GM21526 (cell line): ENCODE results near the gene GRIK4.

ENCODE experiments used
- ATAC-seq: cut with Tn5 transposase; IDR thresholded peaks from one replicate; pipeline ENCODE4 v1.9.1; 2021; ENCODE audit warnings: moderate library complexity; ENCODE audit not compliant: unreplicated experiment, low FRiP score

The GRIK4 gene

DNA sequence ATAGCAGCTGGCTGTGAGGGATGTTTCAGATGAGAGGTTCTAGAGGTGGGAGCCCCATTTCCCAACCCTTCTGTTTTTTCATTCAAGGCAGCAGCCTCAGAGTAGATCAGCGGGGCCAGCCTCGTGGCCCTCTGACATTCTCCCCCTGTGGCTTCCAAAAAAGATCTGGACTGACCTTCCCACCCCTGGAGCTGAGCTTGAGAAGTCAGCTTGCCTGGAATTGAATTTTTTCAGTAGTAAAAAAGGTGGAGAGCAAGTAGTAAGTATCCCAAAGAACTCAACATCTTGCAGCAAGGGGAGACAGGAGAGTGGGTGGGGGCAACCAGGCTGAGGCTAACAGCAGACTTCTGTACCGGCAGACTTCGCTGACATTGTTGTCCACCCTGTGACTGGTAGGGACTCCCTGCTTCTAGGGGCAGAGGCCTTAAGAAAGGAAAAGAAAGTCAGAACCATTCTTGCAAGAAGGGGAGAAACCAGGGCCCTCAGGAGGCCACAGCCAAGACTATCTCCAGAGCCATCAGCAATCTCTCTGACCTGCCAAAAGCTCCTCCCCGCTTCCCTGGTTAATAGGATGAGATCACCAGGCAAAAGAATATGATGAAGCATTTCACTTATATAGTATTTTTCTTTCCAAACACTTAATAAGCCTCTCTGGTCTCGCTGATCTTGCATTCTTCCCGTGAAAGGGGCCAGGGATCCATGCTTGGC lies 2.0 kb upstream of the GRIK4 start:
- ATAC-seq: no peak

DNA sequence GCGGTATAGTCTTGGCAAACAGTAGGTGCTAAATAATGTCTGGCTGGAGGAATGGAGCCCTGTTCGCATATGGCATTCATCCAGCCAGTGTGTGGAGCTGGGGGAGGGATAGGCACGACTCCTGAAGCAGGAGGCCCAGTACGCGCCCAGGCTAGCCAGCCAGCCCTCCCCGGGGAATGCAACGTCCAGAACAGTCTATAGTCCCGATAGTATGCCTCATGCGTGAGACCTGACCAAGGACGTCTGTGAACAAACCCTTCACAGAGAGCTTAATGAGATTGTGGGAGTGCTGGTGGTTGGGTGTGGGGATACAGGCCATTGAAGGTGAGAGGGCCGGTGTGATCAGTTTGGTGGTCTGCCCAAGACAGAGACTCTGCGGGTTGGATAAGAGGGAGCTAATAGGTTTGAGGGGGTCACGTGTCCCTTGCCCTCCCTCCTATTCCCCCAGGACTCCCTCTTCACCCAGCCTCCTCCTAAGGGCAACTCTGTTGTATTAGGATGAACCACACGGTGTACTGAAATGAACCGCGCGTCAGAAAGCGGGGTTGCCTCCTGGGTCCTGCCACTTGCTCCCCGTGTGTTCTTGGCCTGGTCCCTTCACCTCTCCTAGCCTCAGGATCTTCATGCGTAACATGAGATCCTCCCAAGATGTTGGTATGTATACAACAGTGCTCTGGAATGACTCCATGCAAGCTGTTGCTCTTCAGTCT lies 987 bp upstream of the GRIK4 start:
- ATAC-seq: no peak

DNA sequence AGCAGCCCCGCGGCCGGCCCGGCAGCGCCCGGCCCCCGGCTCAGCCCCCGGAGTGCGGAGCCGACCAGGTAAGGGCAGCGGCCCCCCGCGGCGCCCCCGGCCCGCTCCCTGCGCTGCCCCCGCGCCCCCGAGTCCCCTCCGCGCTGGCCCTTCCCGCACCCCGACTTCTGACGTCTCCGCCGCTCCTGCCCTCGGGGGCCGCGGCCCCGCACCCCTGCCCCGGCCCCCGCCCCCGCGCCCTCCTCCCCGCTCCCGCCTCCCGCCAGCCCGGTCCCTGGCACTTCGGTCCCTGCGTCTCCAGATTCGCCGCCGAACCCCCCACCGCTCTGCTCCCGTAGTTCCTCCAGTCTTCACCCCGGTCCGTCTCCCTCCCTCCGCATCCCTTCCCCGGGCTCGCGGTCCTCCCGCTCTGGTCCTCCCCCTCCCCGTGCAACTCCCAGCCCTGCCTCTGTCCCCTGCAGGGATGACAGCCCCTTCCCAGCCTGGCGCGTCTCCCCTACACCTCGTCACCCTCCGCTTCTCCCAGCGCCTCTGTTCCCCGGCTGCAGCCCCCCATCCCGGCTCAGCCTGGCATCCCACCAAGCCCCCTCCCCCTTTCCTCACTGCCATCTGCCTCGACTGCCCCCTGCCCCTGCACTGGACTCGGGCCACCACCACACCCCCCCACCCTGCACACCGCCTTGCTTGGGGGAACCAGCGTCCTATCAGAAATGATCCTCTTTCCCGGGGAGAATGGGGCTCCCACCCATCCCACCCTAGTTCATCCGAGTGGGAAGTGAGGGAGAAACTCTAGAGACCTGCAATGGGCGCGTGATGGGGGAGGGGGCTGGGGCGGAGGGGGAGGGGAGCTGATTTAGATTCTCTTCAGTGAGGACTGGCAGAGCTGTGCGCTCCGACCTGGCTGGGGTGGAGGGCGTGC lies 531 bp downstream of the GRIK4 start:
- ATAC-seq: no peak

DNA sequence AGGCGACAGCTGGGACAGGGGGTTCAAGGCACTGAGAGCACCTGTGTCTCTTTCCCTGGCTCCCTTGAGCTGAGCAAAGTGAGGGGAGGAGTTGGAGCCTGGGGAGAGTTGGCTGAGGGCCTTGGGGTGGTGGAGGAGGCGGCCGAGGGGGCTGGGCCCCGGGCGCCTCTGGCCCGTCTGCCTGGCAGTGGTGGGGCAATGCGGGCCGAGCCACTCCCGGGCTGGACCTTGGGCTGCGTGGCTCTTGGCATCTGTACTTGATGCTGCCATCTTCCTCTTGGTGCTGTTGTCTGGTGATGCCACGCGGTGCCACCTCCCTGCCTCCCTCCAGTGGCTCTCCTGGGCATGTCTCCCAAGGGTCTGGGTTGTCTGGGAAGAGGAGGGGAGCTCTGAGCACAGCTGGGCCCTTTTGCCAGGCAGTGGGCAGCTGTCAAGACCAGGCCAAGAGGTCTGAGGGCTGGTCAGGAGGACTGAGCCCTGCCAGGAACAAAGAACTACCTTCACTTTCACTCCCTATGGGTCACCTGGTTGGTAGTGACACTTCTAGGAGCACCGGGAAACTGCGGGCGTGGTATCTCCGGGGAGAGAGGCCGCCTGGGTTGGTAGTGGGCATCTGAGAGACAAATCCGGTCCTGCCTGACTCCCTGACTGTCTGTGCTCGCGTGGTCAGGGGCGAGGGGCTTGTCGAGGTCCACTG lies 1.3 kb downstream of the GRIK4 start:
- ATAC-seq: no peak

DNA sequence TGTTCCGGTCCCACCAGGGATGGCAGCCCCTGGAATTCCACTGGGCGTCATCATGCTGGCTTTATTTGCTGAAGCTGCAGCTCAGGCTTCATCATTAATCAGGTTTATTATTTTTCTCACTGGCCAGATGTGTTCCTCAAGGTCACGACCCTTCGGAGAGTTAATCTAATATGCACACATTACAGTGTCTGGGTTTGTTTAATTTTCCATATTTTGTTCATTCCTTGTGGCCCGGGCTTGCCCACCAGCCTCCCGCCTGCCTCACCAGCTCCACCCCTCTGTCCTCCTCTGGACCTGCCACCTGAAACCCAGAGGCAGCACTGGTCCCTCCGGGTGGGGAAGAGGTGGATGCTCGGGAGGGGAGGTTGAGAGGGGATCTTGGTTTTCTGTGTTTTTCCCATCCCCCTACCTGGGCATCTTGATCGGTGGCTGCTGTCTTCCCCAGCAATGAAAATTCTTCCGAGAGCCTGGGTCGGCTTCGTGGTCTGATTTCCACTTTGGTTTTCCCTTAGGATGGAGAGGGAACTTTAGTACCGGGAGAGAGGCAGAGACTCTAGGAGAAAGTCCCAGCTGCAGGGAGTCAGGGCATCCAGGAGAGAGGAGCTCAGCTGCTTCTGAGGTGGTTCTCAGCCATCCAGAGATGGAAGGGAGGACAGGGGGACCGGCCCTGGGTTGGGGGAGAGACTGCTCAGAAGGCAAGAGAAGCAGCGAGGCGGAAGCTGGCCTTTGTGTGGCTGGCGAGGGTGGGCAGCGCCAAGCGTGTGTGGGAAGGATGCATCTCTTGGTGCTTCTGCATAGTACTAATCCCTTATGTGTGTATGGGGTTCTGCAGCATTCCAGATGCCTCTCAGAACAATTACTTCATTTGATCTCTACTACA lies 2.1 kb downstream of the GRIK4 start:
- ATAC-seq: no peak

DNA sequence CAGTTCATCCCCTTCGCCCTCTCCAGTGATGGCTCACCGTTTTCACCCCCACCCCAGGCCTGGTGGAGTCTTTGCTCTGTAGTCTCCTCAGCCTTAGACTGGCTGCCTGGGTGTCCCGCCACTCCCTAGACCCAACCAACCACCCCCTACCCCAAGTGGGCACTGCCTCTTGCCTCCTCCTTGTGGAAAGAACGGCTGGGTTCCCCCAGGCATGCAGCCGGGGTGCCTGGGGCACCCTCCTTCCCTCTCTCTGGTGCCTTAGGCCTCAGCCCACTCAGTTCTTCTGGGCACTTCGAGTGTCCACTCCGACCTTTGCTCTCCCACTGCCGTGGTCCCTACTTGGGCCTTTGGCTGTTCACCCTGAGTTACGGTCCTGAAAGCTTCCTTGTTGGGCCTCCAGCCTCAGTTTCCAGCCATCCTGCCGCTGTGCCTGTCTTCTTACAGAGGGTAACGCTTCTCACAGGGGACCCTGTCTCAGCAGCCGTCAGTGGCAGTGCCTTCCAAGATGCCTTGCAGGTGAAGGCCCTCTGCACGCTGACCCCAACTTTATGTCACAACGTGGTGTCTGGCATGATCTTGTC lies 3.1 kb downstream of the GRIK4 start:
- ATAC-seq: no peak

DNA sequence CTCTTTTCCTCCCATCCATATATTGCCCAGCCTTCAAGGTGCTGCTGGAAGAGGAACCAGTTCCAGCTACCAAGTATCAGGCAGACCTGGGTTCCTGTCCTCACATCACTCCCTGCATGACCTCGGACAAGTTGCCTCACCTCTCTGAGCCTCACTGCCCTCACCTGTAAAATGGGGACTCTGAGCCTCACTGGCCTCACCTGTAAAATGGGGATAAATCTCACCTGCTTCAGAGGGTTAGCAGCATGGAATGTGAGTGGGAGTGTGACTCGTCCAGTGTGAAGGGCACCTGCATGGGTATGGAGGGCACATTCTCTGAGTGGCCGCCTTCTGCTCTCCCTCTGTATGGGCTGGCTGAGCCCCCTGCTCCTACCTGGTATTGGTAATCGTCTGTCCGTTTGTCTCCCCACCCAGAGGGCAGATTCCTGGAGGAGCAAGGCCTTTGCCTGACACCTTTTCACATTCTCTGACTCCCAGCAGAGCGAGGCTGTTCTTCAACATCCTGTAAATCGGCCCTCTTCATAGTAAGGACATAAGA lies 3.7 kb downstream of the GRIK4 start:
- no peak for ATAC-seq

DNA sequence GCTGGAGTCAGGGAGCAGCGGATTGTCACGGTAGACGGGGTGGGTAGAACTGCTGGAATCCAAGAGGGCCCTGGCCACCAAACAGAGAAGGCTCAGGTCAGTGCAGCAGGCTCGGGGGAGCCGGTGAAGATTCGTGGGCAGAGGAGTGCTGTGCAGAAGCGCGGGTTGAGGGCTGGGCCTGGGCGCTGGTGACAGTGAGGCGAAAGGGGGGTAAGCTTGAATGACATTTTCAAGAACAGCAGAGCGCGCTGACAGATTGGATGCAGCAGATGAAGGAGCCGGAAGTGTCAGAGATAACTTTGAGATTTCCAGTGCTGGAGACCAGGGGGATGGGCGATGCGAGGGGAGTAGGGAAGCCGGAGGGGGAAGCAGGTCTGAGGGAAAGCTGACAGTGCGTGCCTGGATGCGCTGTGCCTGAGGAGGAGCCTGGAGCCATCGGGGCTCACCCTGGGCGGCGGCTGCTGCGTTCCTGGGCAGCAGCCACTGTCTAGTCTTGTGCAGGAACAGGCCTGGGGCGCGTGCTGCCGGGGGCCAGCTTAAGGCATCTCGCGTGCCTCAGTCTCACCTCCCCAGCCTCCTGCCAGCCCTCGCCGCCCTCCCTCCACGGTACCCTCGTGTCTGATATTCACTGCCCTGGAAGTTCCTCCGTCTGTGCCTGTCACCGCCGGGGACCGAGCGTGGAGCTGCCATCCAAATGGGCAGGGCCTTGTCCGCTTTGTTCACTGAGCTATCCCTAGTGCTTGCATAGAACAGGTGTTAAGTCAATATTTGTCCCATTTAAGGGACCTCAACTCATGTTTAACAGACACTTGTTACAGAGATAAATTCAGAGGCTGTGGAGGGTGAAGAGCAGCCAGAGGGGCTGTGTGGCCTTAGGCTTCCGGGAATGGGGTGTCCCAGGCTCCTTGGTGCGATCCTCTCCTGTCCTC lies 5.2 kb downstream of the GRIK4 start:
- no peak for ATAC-seq

DNA sequence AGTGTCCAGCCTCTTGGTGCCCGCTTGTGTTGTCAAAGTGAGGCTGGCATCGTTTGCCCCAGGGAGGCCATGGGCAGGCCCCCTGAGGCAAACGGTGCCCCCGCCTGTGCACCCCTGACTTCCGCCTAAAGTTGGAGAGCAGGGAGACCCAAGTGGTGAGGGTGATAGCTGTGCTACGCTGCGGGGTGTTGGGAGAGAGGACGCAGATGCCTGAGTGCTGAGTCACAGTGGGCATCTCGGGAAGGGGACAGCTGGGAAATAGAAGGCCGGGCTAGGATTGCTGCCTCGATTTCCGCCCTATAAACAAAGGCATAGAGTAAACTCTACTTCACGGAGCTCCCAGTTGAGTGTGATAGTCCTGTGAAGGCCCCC lies 5.8 kb downstream of the GRIK4 start:
- ATAC-seq: no peak

DNA sequence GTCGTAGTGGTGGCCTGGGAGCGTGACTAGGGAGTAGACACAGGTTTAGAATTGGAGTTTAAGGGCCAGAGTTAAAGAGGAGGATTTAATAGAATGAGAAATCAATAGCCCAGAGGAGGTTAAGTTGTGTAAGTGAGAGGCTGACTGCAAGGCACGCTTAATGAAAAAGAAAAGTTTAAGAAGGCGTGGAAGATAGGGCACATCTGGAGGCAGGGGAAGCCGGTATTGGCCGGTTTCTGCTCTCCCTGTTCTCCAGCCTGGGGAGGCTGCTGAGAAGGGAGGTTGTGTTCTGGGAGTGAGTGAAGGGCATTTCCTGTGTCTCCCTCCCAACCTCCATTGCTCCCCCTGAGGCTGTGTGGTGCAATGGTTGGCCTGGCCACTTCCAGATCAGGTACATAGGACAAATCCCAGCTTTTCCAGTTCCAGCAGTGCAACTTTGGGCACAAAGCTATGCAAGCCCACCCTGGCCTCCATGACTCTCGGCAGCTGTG lies 6.3 kb downstream of the GRIK4 start:
- no peak for ATAC-seq

DNA sequence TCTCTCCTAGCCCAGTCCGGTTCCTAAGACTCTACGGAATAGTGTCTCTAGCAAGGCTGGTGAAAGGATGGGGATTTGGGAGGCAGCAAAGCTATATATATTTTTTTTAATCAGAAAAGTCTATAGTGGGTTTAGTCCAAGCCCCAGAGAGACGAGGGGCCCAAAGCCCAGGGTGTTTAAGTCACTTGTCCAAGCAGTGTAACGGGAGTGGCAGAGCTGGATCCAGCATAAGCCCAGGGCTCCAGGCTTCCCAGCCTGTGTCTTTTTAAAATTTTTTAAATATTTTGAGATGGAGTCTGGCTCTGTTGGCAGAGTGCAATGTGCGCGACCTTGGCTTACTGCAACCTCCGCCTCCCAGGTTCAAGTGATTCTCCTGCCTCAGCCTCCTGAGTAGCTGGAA lies 6.8 kb downstream of the GRIK4 start:
- no peak for ATAC-seq

DNA sequence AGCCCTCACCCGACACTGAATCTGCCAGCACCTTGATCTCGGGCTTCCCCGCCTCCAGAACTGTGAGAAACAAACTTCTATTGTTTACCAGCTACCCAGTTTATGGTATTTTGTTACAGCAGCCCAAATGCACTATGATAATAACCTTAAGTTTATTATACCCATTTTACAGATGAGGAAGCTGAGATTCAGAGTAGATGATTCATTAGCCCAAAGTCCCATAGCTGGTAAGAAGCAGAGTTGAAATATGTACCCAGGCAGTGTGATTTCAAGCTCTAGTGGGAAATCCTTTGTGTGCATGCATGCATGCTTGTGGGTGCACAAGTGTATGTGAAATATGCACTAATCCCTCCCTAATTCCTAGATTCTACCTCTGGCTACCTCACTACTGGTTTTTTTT lies 7.9 kb downstream of the GRIK4 start:
- ATAC-seq: no peak

DNA sequence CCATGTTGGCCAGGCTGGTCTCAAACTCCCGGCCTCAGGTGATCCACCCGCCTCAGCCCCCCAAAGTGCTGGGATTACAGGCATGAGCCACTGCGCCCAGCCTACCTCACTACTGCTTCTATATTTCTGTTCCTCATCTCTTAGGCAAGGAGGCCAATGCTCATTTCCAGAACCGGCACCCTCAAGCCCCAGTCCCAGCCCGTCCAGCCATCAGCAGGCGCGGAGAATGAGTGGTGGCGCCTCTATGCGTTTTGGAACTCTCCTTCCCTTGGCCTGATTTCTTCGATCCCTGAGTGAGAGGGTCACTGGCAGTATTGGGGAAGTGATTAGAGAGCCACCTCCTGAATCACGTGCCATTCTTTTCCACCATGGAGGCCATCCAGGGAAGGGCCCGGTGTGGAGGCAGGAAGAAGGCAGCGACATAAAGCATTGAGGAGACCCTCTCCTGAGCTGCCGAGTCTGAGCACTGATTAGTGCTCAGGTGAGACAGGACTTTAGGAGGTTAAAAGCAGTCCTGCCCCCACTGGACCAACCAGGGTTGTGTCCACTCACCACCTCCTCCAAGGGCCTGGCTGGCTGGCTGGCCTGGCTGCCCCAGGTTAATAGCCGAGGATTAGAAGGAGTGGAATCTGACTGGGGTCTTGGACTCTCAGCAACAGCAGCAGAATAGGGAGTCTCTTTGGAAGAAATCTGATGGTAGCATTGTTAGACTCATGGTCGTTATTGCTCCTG lies 8.7 kb downstream of the GRIK4 start:
- no peak for ATAC-seq

DNA sequence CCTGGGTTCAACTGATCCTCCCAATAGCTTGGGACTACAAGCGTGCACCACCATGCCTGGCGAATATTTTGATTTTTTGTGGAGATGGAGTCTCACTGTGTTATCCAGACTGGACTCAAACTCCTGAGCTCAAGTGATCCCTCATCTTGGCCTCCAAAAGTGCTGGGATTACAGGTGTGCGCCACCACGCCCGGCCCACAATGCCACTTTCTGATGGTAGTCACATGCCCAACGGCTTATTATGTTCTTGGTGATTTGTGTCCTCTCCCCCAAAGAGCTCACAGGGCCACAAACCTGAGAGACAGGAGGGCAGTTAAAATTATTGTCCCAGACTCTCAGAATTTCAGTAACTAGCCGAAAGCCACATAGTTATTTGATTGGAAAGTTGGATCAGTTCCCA lies 9.6 kb downstream of the GRIK4 start:
- no peak for ATAC-seq

DNA sequence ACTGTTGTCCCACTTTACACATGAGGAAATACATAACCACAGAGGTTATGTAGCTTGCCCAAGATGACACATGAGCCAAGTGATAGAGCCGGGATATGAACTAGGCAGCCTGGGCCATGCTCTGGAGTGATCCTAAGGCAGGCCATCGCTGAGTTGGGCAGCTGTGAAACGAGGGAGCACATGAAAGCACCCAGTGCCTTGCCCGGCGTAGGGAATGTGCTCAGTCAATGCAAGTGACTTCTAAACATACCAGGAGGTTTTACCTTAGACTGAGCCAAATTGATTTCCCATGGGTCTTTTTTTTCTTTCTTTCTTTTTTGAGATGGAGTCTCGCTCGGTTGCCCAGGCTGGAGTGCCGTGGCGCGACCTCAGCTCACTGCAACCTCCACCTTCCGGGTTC lies 10.5 kb downstream of the GRIK4 start:
- ATAC-seq: no peak

DNA sequence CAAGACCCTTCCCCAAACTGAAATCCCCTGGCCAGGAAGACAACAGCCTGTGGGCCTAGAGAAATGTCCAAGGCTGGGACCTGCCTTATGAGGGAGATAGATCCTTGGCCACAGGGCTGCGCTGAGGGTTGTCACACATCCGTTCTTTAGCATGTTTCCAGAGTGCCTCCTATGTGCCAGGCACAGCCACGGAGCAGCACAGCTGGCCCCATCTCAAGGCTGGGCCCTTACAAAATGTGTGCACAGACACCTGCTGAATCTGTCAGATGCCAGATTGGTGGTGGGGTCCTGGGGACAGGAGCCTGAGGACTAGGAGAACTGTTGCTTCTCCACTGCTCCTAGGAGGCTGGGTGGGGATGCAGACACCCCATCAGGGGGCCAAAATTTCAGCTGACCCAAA lies 11.2 kb downstream of the GRIK4 start:
- ATAC-seq: no peak

DNA sequence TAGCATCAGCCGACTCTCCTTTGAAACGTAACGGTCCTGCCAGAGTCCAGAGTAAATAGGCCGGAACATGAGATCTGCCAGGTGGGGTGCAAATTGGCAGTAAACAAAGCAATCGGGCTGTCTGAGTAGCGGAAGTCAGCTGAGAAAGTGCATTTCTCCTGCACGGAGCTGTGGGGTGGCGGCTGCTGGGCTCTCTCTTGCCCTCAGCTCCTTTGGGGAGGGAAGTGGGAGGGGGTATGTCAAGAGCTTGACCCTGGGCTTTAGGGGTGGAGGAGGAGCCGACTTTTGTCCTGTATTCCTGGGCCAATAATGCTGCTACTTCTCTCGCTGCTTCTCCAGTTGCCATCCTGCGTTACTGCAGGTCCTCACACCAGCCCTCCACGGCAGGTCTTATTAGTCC lies 11.6 kb downstream of the GRIK4 start:
- no peak for ATAC-seq
